ENCODE data around the gene LYPD5. TPM values are rescaled to one million over a fixed set of nuclear protein-coding genes. Genes with fewer than 3 reads are reported as not detected.

LYPD5 gene
- total and polyA plus RNA-seq, 11 donors = 0.34 to 7.9 (median 1.4) TPM

- Histone ChIP-seq H3K4me3 (no peak overlapping the region), H3K27ac (no peak overlapping the region), H3K27me3 (peaks cover 0 to under 1% (median 0%) of the 10 kb centered on the region in 9 donors), H3K4me1 (peaks cover 0 to under 1% (median 0%) of the 10 kb centered on the region in 12 donors), H3K9me3 (peaks cover 0 to 4% (median 0%) of the 10 kb centered on the region in 12 donors), H3K36me3 (no peaks in the 10 kb centered on the region)
- ATAC-seq (no peak), DNase-seq (no peak)
- 68 to 84% (median 78%) methylated on average over 5 of the region's 5 CpGs for WGBS, 4 donors
- no peak for TF ChIP-seq POLR2A (IDR thresholded peaks at IDR 0.05)
- TF ChIP-seq CTCF (IDR thresholded peaks at IDR 0.05) = no peak
- intact Hi-C loops (cut with DNase I) = no loop called here
Observed at GRCh38 chr19:43814663-43815352, 12.6 kb upstream of the LYPD5 start.

GRCh38 chr19:43812688-43813087, 10.4 kb upstream of the LYPD5 start:
- WGBS, 4 donors = 69 to 79% (median 73%) methylated on average over 6 of the region's 6 CpGs
- no peak for ATAC-seq
- Histone ChIP-seq H3K27ac (no peak overlapping the region), H3K27me3 (peaks cover 0 to 6% (median 0%) of the 10 kb centered on the region in 9 donors), H3K9me3 (peaks cover 0 to 4% (median 0%) of the 10 kb centered on the region in 12 donors), H3K4me3 (no peak overlapping the region), H3K36me3 (no peaks in the 10 kb centered on the region), H3K4me1 (no peaks in the 10 kb centered on the region)
- no peak for DNase-seq
- TF ChIP-seq POLR2A (IDR thresholded peaks at IDR 0.05) = no peak
- intact Hi-C loops (cut with DNase I) = no loop called here

GRCh38 chr19:43812259-43812658, 10.0 kb upstream of the LYPD5 start:
- peaks cover 0 to 6% (median 0%) of the 10 kb centered on the region in 9 donors for H3K27me3 ChIP-seq
- no peak overlapping the region for H3K4me3 ChIP-seq
- no peaks in the 10 kb centered on the region for H3K36me3 ChIP-seq
- intact Hi-C loops (cut with DNase I) = no loop called here
- WGBS, 4 donors = 57 to 71% (median 62%) methylated on average over 1 of the region's 1 CpG
- H3K4me1 ChIP-seq = no peaks in the 10 kb centered on the region
- no peak for DNase-seq
- ATAC-seq = no peak
- peaks cover 0 to 4% (median 0%) of the 10 kb centered on the region in 12 donors for H3K9me3 ChIP-seq
- TF ChIP-seq POLR2A (IDR thresholded peaks at IDR 0.05) (no peak), CTCF (IDR thresholded peaks at IDR 0.05) (no peak)
- H3K27ac ChIP-seq = no peak overlapping the region

GRCh38 chr19:43811837-43812236, 9.6 kb upstream of the LYPD5 start:
- no peak for ATAC-seq
- H3K27ac ChIP-seq = no peak overlapping the region
- DNase-seq = no peak
- H3K36me3 ChIP-seq = no peaks in the 10 kb centered on the region
- H3K4me1 ChIP-seq = no peaks in the 10 kb centered on the region
- TF ChIP-seq POLR2A (IDR thresholded peaks at IDR 0.05) = no peak
- TF ChIP-seq CTCF (IDR thresholded peaks at IDR 0.05) = no peak
- intact Hi-C loops (cut with DNase I) = no loop called here
- no peak overlapping the region for H3K4me3 ChIP-seq
- 21 to 38% (median 31%) methylated on average over 1 of the region's 1 CpG for WGBS, 4 donors
- H3K27me3 ChIP-seq = peaks cover 0 to 6% (median 0%) of the 10 kb centered on the region in 9 donors
- peaks cover 0 to 4% (median 0%) of the 10 kb centered on the region in 12 donors for H3K9me3 ChIP-seq
